Neural progenitor cell (in vitro differentiated cells): ENCODE measurements around the gene PLCB3. TPM values are rescaled to one million over a fixed set of nuclear protein-coding genes. Genes with fewer than 3 reads are reported as not detected.

Experiments used
- DNase-seq: peaks from one replicate; pipeline ENCODE4 v3.0.0-alpha.2; 2016; ENCODE audit warnings: low spot score
- H2AFZ ChIP-seq: fragments of 200-600 bp; sonication (generic); replicated peaks from 2 replicates; pipeline ENCODE4 v1.6.1; 2016; ENCODE audit warnings: antibody characterized with exemption
- H3F3A ChIP-seq: fragments of 200-600 bp; sonication (generic); 2 replicates; pipeline ENCODE4 v1.6.1; 2016; ENCODE audit warnings: antibody characterized with exemption, low read depth
- H3K27ac ChIP-seq: fragments of 200-600 bp; sonication (generic); 2 replicates; pipeline ENCODE4 v1.5.1; 2016; ENCODE audit warnings: mild to moderate bottlenecking
- H3K27me3 ChIP-seq: fragments of 200-600 bp; sonication (generic); 2 replicates; pipeline ENCODE4 v1.6.1; 2016; ENCODE audit warnings: mild to moderate bottlenecking, moderate library complexity
- H3K36me3 ChIP-seq: fragments of 200-600 bp; sonication (generic); 2 replicates; pipeline ENCODE4 v1.5.1; 2016
- H3K4me1 ChIP-seq: fragments of 200-600 bp; sonication (generic); 2 replicates; pipeline ENCODE4 v1.6.1; 2016; ENCODE audit warnings: mixed run types
- H3K4me2 ChIP-seq: fragments of 200-600 bp; sonication (generic); 2 replicates; pipeline ENCODE4 v1.6.1; 2016
- H3K4me3 ChIP-seq: fragments of 200-600 bp; sonication (generic); 2 replicates; pipeline ENCODE4 v1.5.1; 2016
- H3K79me2 ChIP-seq: fragments of 200-600 bp; sonication (generic); 2 replicates; pipeline ENCODE4 v1.6.1; 2016; ENCODE audit warnings: low read depth
- H3K9ac ChIP-seq: fragments of 200-600 bp; sonication (generic); 2 replicates; pipeline ENCODE4 v1.6.1; 2016
- H3K9me3 ChIP-seq: fragments of 200-600 bp; sonication (generic); 2 replicates; pipeline ENCODE4 v1.5.1; 2016; ENCODE audit warnings: low read depth
- H4K20me1 ChIP-seq: fragments of 200-600 bp; sonication (generic); 2 replicates; pipeline ENCODE4 v1.6.1; 2016; ENCODE audit warnings: low read depth
- H3K27ac Mint-ChIP-seq: 3 replicates; pipeline ENCODE4 v1.8.0; 2021; ENCODE audit warnings: mixed read lengths
- H3K27me3 Mint-ChIP-seq: 2 replicates; pipeline ENCODE4 v1.8.0; 2022; ENCODE audit warnings: low read depth, mild to moderate bottlenecking, inconsistent platforms, moderate library complexity, mixed read lengths; ENCODE audit not compliant: insufficient read depth
- H3K36me3 Mint-ChIP-seq: 3 replicates; pipeline ENCODE4 v1.8.0; 2021; ENCODE audit warnings: mixed read lengths
- H3K4me1 Mint-ChIP-seq: 3 replicates; pipeline ENCODE4 v1.8.0; 2021; ENCODE audit warnings: mixed read lengths
- H3K4me3 Mint-ChIP-seq: 3 replicates; pipeline ENCODE4 v1.8.0; 2021; ENCODE audit warnings: mild to moderate bottlenecking, moderate library complexity, mixed read lengths
- H3K9me3 Mint-ChIP-seq: 3 replicates; pipeline ENCODE4 v1.8.0; 2020; ENCODE audit warnings: mixed read lengths
- CTCF ChIP-seq: fragments of 200-600 bp; sonication (generic); IDR thresholded peaks from 2 replicates; pipeline ENCODE4 v1.5.1; 2017; ENCODE audit warnings: antibody characterized with exemption, mild to moderate bottlenecking
- EZH2 ChIP-seq: fragments of 200-600 bp; sonication (generic); IDR thresholded peaks from 2 replicates; pipeline ENCODE4 v1.6.1; 2017; ENCODE audit warnings: antibody characterized with exemption, mild to moderate bottlenecking, moderate library complexity
- EZH2phosphoT487 ChIP-seq: fragments of 200-600 bp; sonication (generic); IDR thresholded peaks from 2 replicates; pipeline ENCODE4 v1.6.1; 2017; ENCODE audit warnings: antibody characterized with exemption
- total RNA-seq: library from RNA; depleted of rRNA; stranded (reverse); fragments of >200 nt; gene quantifications from 2 replicates; pipeline ENCODE4 v1.2.3, GENCODE V29; 2015; ENCODE audit warnings: low replicate concordance

PLCB3 gene
- total RNA-seq, 1 donor from 2014 or later: 15.6 TPM

GRCh38 chr11:64295760-64296159, 44.4 kb downstream of the PLCB3 start:
- Mint-ChIP-seq H3K36me3 (peaks cover under 1% of the 10 kb centered on the region), H3K27ac (no peak overlapping the region), H3K9me3 (peaks cover under 1% of the 10 kb centered on the region), H3K4me3 (peak overlapping the region; percentile 17), H3K27me3 (peaks cover 78% of the 10 kb centered on the region), H3K4me1 (peaks cover 16% of the 10 kb centered on the region)
- DNase-seq: no peak
- no peaks in the 10 kb centered on the region for H3K36me3 ChIP-seq
- no peak overlapping the region for H3K4me3 ChIP-seq
- H3K4me2 ChIP-seq: no peak overlapping the region
- peaks cover 47% of the 10 kb centered on the region for H4K20me1 ChIP-seq
- no peak overlapping the region for H3K27ac ChIP-seq
- peaks cover 100% of the 10 kb centered on the region for H3K27me3 ChIP-seq
- TF ChIP-seq EZH2phosphoT487: no peak
- H3K4me1 ChIP-seq: peaks cover 19% of the 10 kb centered on the region
- no peaks in the 10 kb centered on the region for H3K79me2 ChIP-seq
- no peak overlapping the region for H2AFZ ChIP-seq
- H3F3A ChIP-seq: peaks cover 17% of the 10 kb centered on the region
- no peaks in the 10 kb centered on the region for H3K9me3 ChIP-seq
- H3K9ac ChIP-seq: no peak overlapping the region

- DNase-seq: no peak
- H3K36me3 ChIP-seq: no peaks in the 10 kb centered on the region
- no peak overlapping the region for H3K27ac Mint-ChIP-seq
- H2AFZ ChIP-seq: no peak overlapping the region
- H3K36me3 Mint-ChIP-seq: no peaks in the 10 kb centered on the region
- H3K4me2 ChIP-seq: no peak overlapping the region
- peaks cover 79% of the 10 kb centered on the region for H3K27me3 Mint-ChIP-seq
- peaks cover 16% of the 10 kb centered on the region for H3K4me1 Mint-ChIP-seq
- H4K20me1 ChIP-seq: peaks cover 42% of the 10 kb centered on the region
- peaks cover 22% of the 10 kb centered on the region for H3F3A ChIP-seq
- no peak overlapping the region for H3K9ac ChIP-seq
- no peak overlapping the region for H3K4me3 Mint-ChIP-seq
- H3K4me3 ChIP-seq: no peak overlapping the region
- no peaks in the 10 kb centered on the region for H3K9me3 Mint-ChIP-seq
- H3K4me1 ChIP-seq: peaks cover 17% of the 10 kb centered on the region
- no peaks in the 10 kb centered on the region for H3K9me3 ChIP-seq
- H3K27me3 ChIP-seq: peaks cover 100% of the 10 kb centered on the region
- TF ChIP-seq CTCF (no peak), EZH2phosphoT487 (no peak), EZH2 (no peak)
- H3K27ac ChIP-seq: no peak overlapping the region
- H3K79me2 ChIP-seq: no peaks in the 10 kb centered on the region
These were observed 44.9 kb downstream of the PLCB3 start for GRCh38 chr11:64296236-64296635.

- H3K27ac Mint-ChIP-seq: no peak overlapping the region
- Histone ChIP-seq H2AFZ (no peak overlapping the region), H3K4me3 (no peak overlapping the region), H3K79me2 (no peaks in the 10 kb centered on the region), H3K36me3 (no peaks in the 10 kb centered on the region), H3K27ac (no peak overlapping the region), H3K4me1 (peaks cover 15% of the 10 kb centered on the region), H4K20me1 (peaks cover 41% of the 10 kb centered on the region), H3K27me3 (peaks cover 100% of the 10 kb centered on the region), H3K9ac (no peak overlapping the region), H3K4me2 (no peak overlapping the region), H3K9me3 (no peaks in the 10 kb centered on the region), H3F3A (peaks cover 22% of the 10 kb centered on the region)
- H3K27me3 Mint-ChIP-seq: peaks cover 87% of the 10 kb centered on the region
- H3K36me3 Mint-ChIP-seq: no peaks in the 10 kb centered on the region
- H3K9me3 Mint-ChIP-seq: no peaks in the 10 kb centered on the region
- no peak for DNase-seq
- TF ChIP-seq CTCF: no peak
- TF ChIP-seq EZH2phosphoT487: no peak
- TF ChIP-seq EZH2: no peak
- peaks cover 19% of the 10 kb centered on the region for H3K4me1 Mint-ChIP-seq
- no peak overlapping the region for H3K4me3 Mint-ChIP-seq
These were observed 45.7 kb downstream of the PLCB3 start for GRCh38 chr11:64296830-64297698.
